ENCODE measurements around the gene SLC25A38. TPM values are rescaled to one million over a fixed set of nuclear protein-coding genes. Genes with fewer than 3 reads are reported as not detected.

The SLC25A38 gene
- total RNA-seq, 1 experiment from 2014 or later = 26.7 TPM

- H3K4me2 ChIP-seq (ENCODE audit: low read length) = no peak overlapping the region
- intact Hi-C loops (cut with micrococcal nuclease) = no loop called here
- no peak overlapping the region for H2AFZ ChIP-seq (ENCODE audit: low read depth, low read length, poor library complexity, severe bottlenecking)
- DNase-seq (ENCODE audit: low read depth, low spot score) (no peak), ATAC-seq (no peak)
- BruUV-seq (replicated peaks) = no TSS peak
- no peak overlapping the region for H3K4me3 ChIP-seq (replicated peaks in 1 of 2; ENCODE audit: low read depth in 1 of 2, low read length in 2 of 2)
- H4K20me1 ChIP-seq (ENCODE audit: insufficient read depth) = peaks cover 9% of the 10 kb centered on the region; the same call in 1 of the 2 replicates
- H3K27ac ChIP-seq (ENCODE audit: low read depth, low read length) = no peak overlapping the region
- TF ChIP-seq ATF3 (IDR thresholded peaks at IDR 0.05) (no peak), CEBPB (IDR thresholded peaks at IDR 0.05; ENCODE audit: low read depth) (no peak), YY1 (IDR thresholded peaks at IDR 0.05; ENCODE audit: extremely low read depth, insufficient replicate concordance, low read depth, low read length) (no peak)
- RAD21 ChIA-PET (ENCODE audit: low non-redundant PET in 1 of 2, low total read pairs in 2 of 2, uncharacterized antibody in 2 of 2, unreplicated experiment in 2 of 2) = no interaction called here
- peaks cover 8% of the 10 kb centered on the region; the same call in 1 of the 2 replicates for H3K27me3 ChIP-seq (ENCODE audit: insufficient read depth, low read length)
- CTCF ChIA-PET = no interaction called here
- no peaks in the 10 kb centered on the region; a peak in 1 of 4 replicates for H3K36me3 ChIP-seq (ENCODE audit: control insufficient read depth in 1 of 2, insufficient read depth in 2 of 2, low read length in 2 of 2)
- H3K9me3 ChIP-seq (ENCODE audit: control insufficient read depth in 1 of 2, insufficient read depth in 1 of 2, low read depth in 1 of 2, low read length in 2 of 2) = no peaks in the 10 kb centered on the region
- POLR2A ChIA-PET = no interaction called here
- H3K4me1 ChIP-seq (ENCODE audit: control insufficient read depth in 1 of 2, insufficient read depth in 2 of 2, low read length in 2 of 2) = peaks cover 9 to 23% of the 10 kb centered on the region in 2 experiments; a peak in 3 of 4 replicates
- H3K9me2 ChIP-seq (ENCODE audit: insufficient read depth) = no peaks in the 10 kb centered on the region
- H3K9ac ChIP-seq (ENCODE audit: low read length) = no peak overlapping the region
- peaks cover 28% of the 10 kb centered on the region for H3K79me2 ChIP-seq (ENCODE audit: insufficient read depth, low read length)
These were observed 1.7 kb upstream of the SLC25A38 start for GRCh38 chr3:39381432-39381831.

GRCh38 chr3:39383881-39384664, 903 bp downstream of the SLC25A38 start:
- Histone ChIP-seq H3K79me2 (ENCODE audit: insufficient read depth, low read length) (peaks cover 54% of the 10 kb centered on the region), H3K27ac (ENCODE audit: low read depth, low read length) (peak overlapping the region; percentile 89), H3K9me2 (ENCODE audit: insufficient read depth) (no peaks in the 10 kb centered on the region), H3K4me3 (replicated peaks in 1 of 2; ENCODE audit: low read depth in 1 of 2, low read length in 2 of 2) (peak overlapping the region; percentile 70 to 95), H3K9me3 (ENCODE audit: control insufficient read depth in 1 of 2, insufficient read depth in 1 of 2, low read depth in 1 of 2, low read length in 2 of 2) (no peaks in the 10 kb centered on the region), H3K27me3 (ENCODE audit: insufficient read depth, low read length) (no peaks in the 10 kb centered on the region), H2AFZ (ENCODE audit: low read depth, low read length, poor library complexity, severe bottlenecking) (no peak overlapping the region), H3K9ac (ENCODE audit: low read length) (peak overlapping the region; percentile 97), H4K20me1 (ENCODE audit: insufficient read depth) (peaks cover 18% of the 10 kb centered on the region; the same call in 1 of the 2 replicates), H3K36me3 (ENCODE audit: control insufficient read depth in 1 of 2, insufficient read depth in 2 of 2, low read length in 2 of 2) (no peaks in the 10 kb centered on the region; a peak in 1 of 4 replicates), H3K4me1 (ENCODE audit: control insufficient read depth in 1 of 2, insufficient read depth in 2 of 2, low read length in 2 of 2) (peaks cover 9 to 23% of the 10 kb centered on the region in 2 experiments; a peak in 3 of 4 replicates), H3K4me2 (ENCODE audit: low read length) (peak overlapping the region; percentile 92)
- DNase-seq (ENCODE audit: low read depth, low spot score) (peak; percentile 82), ATAC-seq (peak; percentile 81)
- no TSS peak for BruUV-seq (replicated peaks)
- CTCF ChIA-PET = no interaction called here
- peak; percentile 95 for TF ChIP-seq MAX (IDR thresholded peaks at IDR 0.05)
- no peak for TF ChIP-seq REST (IDR thresholded peaks at IDR 0.05; ENCODE audit: low read depth)
- TF ChIP-seq SIN3A (IDR thresholded peaks at IDR 0.05; ENCODE audit: low read depth) = peak; percentile 83
- peak; percentile 43 for TF ChIP-seq TCF7L2 (IDR thresholded peaks at IDR 0.05; ENCODE audit: borderline replicate concordance, extremely low read depth, insufficient read depth, insufficient read length)
- peak; percentile 64 for TF ChIP-seq POLR2AphosphoS5 (IDR thresholded peaks at IDR 0.05; ENCODE audit: low read depth, low read length)
- no peak for TF ChIP-seq SRF (IDR thresholded peaks at IDR 0.05; ENCODE audit: low read depth)
- TF ChIP-seq SP1 (IDR thresholded peaks at IDR 0.05; ENCODE audit: low read depth) = peak; percentile 84
- TF ChIP-seq CBX3 (IDR thresholded peaks at IDR 0.05; ENCODE audit: low read depth) = no peak
- peak; percentile 94 for TF ChIP-seq ZFX (IDR thresholded peaks at IDR 0.05)
- intact Hi-C loops (cut with micrococcal nuclease) = loop anchor here (1.0 kb wide), 1 partner anchor 22 kb away; the partner anchor contains the start of gene RPSA
- POLR2A ChIA-PET = interaction anchor here (1.3 kb wide), 1 partner anchor 22 kb away, joined by 5 read pairs; the partner anchor contains the start of gene RPSA
- RAD21 ChIA-PET (ENCODE audit: low non-redundant PET in 1 of 2, low total read pairs in 2 of 2, uncharacterized antibody in 2 of 2, unreplicated experiment in 2 of 2) = no interaction called here

Measured in HCT116 (cell line).